Fibroblast of upper back skin (primary cell): ENCODE measurements around the gene PPM1A.
A peak's percentile ranks its signal among the peaks of the same experiment; 100 is the strongest.

Experiments
- DNase-seq: peaks from one replicate; pipeline ENCODE4 v3.0.0-alpha.2; 2013

Gene PPM1A

GRCh38 chr14:60326274-60326673 lies 77.3 kb downstream of the PPM1A start:
- no peak for DNase-seq

GRCh38 chr14:60327447-60328331 lies 78.7 kb downstream of the PPM1A start:
- peak; percentile 17 for DNase-seq

GRCh38 chr14:60328583-60328982 lies 79.6 kb downstream of the PPM1A start:
- DNase-seq: no peak

DNA sequence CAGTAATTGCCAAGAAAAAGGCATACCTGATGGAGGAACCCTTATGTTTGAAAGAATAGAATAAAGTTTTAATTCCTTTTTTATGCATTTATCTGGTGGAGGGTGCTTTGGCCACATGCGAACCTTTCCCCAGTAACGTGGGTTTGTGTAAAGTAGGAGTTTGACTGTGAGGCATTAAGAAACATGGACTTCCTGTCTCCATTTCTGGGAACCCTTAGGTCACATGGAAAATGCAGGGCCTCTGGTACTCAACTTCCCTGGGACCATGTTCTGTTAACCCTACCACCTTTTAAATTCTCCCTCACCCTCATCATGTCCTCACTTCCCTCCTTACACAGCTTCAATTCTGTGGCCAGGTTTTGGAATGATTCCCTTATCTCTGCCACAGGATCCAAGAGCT lies 80.3 kb downstream of the PPM1A start:
- no peak for DNase-seq

- DNase-seq: peak; percentile 39
These were observed 82.4 kb downstream of the PPM1A start for GRCh38 chr14:60331201-60332045.

DNA sequence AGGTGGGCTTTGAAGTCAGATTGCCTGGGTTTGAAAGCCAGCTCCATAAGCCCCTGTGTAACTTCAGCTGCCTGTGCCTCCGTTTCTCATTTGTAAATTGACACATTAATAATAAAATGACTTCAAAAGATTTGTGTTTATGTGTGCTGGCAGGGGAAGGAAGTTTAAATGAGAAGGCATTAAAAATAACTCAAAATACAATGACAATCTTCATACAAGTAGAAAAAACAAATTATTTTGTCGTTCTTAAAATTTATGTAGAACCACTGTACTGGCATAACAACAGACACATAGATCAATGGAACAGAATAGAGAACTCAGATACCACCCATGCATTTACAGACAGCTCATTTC lies 83.0 kb downstream of the PPM1A start:
- DNase-seq: no peak

- DNase-seq: no peak
These were observed 83.8 kb downstream of the PPM1A start for GRCh38 chr14:60332869-60333268.

- no peak for DNase-seq
These were observed 90.5 kb downstream of the PPM1A start for GRCh38 chr14:60339571-60339970.

DNA sequence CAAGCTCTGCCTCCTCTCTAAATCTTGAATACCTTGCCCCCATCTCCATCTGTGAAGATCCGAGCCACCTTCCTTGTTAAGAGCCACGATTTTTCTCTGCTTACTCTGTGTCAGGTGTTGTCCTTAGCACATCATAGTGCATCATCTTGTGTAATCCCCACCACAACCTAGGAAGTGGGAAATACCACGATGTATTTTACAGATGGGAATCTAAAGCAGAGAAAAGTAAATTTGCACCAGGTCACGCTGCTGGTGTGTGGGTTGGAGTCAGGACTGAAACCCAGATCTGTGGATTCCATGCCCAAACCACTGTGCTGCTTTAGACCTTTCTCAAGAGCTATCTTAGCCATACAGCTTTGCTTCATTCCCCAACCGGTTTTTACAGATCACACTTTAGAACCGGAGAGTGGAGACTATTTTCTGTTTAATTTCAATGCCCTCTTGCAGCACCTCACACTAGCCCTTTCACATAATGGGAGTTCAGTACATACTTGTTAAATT lies 94.6 kb downstream of the PPM1A start:
- no peak for DNase-seq

GRCh38 chr14:60344751-60345150 lies 95.7 kb downstream of the PPM1A start:
- DNase-seq: no peak

- no peak for DNase-seq
These were observed 97.7 kb downstream of the PPM1A start for GRCh38 chr14:60346706-60347105.

GRCh38 chr14:60348211-60348610 lies 99.2 kb downstream of the PPM1A start:
- no peak for DNase-seq
